ENCODE results near the gene APOBEC3B.
"Not testable (repeated sequence)": the region's sequence is repeated elsewhere in the genome, so short reads cannot be mapped to it uniquely, and the experiment has no call there.

The APOBEC3B gene

GRCh38 chr22:38981992-38982927 lies at the start of gene APOBEC3B:
Gene APOBEC3B, plus strand, starts transcription at chr22:38982347. Its CDS starts 107 bp downstream, at chr22:38982454.
- peak; percentile 48 for DNase-seq

- peak; percentile 100 for DNase-seq
Observed at GRCh38 chr22:38935023-38935422, 47.1 kb upstream of the APOBEC3B start.

GRCh38 chr22:38935616-38936015 lies 46.5 kb upstream of the APOBEC3B start:
- DNase-seq: no peak

GRCh38 chr22:38936562-38936961 lies 45.6 kb upstream of the APOBEC3B start:
- no peak for DNase-seq

GRCh38 chr22:38937036-38937435 lies 45.1 kb upstream of the APOBEC3B start:
- no peak for DNase-seq

- DNase-seq: no peak
Observed at GRCh38 chr22:38937541-38937940, 44.6 kb upstream of the APOBEC3B start.

GRCh38 chr22:38938221-38938620 lies 43.9 kb upstream of the APOBEC3B start:
- no peak for DNase-seq

- no peak for DNase-seq
Observed at GRCh38 chr22:38938925-38939324, 43.2 kb upstream of the APOBEC3B start.

- no peak for DNase-seq
Observed at GRCh38 chr22:38940811-38941384, 41.2 kb upstream of the APOBEC3B start.

GRCh38 chr22:38941488-38941987 lies 40.6 kb upstream of the APOBEC3B start:
- DNase-seq: no peak

GRCh38 chr22:38942702-38943101 lies 39.4 kb upstream of the APOBEC3B start:
- DNase-seq: no peak

- no peak for DNase-seq
Observed at GRCh38 chr22:38943201-38943600, 38.9 kb upstream of the APOBEC3B start.

- no peak for DNase-seq
Observed at GRCh38 chr22:38943882-38944281, 38.3 kb upstream of the APOBEC3B start.

GRCh38 chr22:38944653-38945052 lies 37.5 kb upstream of the APOBEC3B start:
- DNase-seq: no peak

GRCh38 chr22:38945706-38946338 lies 36.3 kb upstream of the APOBEC3B start:
- DNase-seq: not testable (repeated sequence)

- no peak for DNase-seq
Observed at GRCh38 chr22:38946771-38947170, 35.4 kb upstream of the APOBEC3B start.

GRCh38 chr22:38947321-38948140 lies 34.6 kb upstream of the APOBEC3B start:
- no peak for DNase-seq

GRCh38 chr22:38948181-38948940 lies 33.8 kb upstream of the APOBEC3B start:
- DNase-seq: no peak

- no peak for DNase-seq
Observed at GRCh38 chr22:38949889-38950405, 32.2 kb upstream of the APOBEC3B start.

- no peak for DNase-seq
Observed at GRCh38 chr22:38950527-38951295, 31.4 kb upstream of the APOBEC3B start.

GRCh38 chr22:38951734-38952133 lies 30.4 kb upstream of the APOBEC3B start:
- no peak for DNase-seq

All from NCI-H69 (cell line).